Neural cell (in vitro differentiated cells): ENCODE measurements around the gene ERBB4.

ENCODE experiments used
- CTCF ChIP-seq: fragments of 450-650 bp; IDR thresholded peaks from 2 replicates; pipeline ENCODE4 v1.5.1; 2014; ENCODE audit warnings: antibody characterized with exemption, mild to moderate bottlenecking, moderate library complexity; ENCODE audit not compliant: poor library complexity, severe bottlenecking
- EP300 ChIP-seq: fragments of 450-650 bp; conservative IDR thresholded peaks from 2 replicates; pipeline ENCODE4 v1.6.1; 2014; ENCODE audit warnings: antibody characterized with exemption, mild to moderate bottlenecking, moderate library complexity; ENCODE audit not compliant: poor library complexity, severe bottlenecking
- EZH2 ChIP-seq: fragments of 200-600, 300-800 bp; shearing (Covaris generic), sonication (generic); IDR thresholded peaks from 2 replicates; pipeline ENCODE4 v1.6.1; 2014; ENCODE audit warnings: antibody characterized with exemption, low read length, borderline replicate concordance, mild to moderate bottlenecking; ENCODE audit not compliant: insufficient read depth, poor library complexity, severe bottlenecking
- MXI1 ChIP-seq: fragments of 450-650 bp; conservative IDR thresholded peaks from 2 replicates; pipeline ENCODE4 v1.6.1; 2014; ENCODE audit warnings: antibody characterized with exemption, mild to moderate bottlenecking; ENCODE audit not compliant: poor library complexity, severe bottlenecking
- POLR2AphosphoS5 ChIP-seq: IDR thresholded peaks from 2 replicates; pipeline ENCODE4 v1.6.1; 2012
- RAD21 ChIP-seq: fragments of 450-650 bp; conservative IDR thresholded peaks from 2 replicates; pipeline ENCODE4 v1.6.1; 2014; ENCODE audit warnings: antibody characterized with exemption, mild to moderate bottlenecking, moderate library complexity
- REST ChIP-seq: IDR thresholded peaks from 2 replicates; pipeline ENCODE4 v1.6.1; 2012; ENCODE audit warnings: borderline replicate concordance
- SMC3 ChIP-seq: fragments of 450-650 bp; conservative IDR thresholded peaks from 2 replicates; pipeline ENCODE4 v1.6.1; 2014; ENCODE audit warnings: antibody characterized with exemption, mild to moderate bottlenecking, moderate library complexity; ENCODE audit not compliant: poor library complexity
- TAF1 ChIP-seq: IDR thresholded peaks from 2 replicates; pipeline ENCODE4 v1.6.1; 2012; ENCODE audit warnings: low read depth

- TF ChIP-seq CTCF (no peak), SMC3 (no peak), EZH2 (no peak), POLR2AphosphoS5 (no peak), RAD21 (no peak), TAF1 (no peak), REST (no peak), EP300 (no peak), MXI1 (no peak)
Measured at GRCh38 chr2:212540341-212540740, 1.7 kb upstream of the ERBB4 start.
